Posterior vena cava (tissue), 2 donors: ENCODE measurements around the gene PIEZO1. TPM values are rescaled to one million over a fixed set of nuclear protein-coding genes. Genes with fewer than 3 reads are reported as not detected.
"Not testable (repeated sequence)": the region's sequence is repeated elsewhere in the genome, so short reads cannot be mapped to it uniquely, and the experiment has no call there.

Experiments used
- DNase-seq: peaks from one replicate; pipeline ENCODE4 v3.0.0-alpha.2; 2020; ENCODE audit warnings: low spot score
- intact Hi-C, 2 donors: fragments of 100-400 bp; cut with DNase I; formaldehyde crosslinking; loops; one replicate each; pipeline versions ENCODE4 v1.14.1 to v1.14.2; 2022 to 2023
- total RNA-seq, 2 donors: library from RNA; stranded (reverse); fragmentation: NEBNext Ultra II Directional; extraction: Animal tissue kit (Norgen Biotek cat#: 25700); gene quantifications; one replicate each; pipeline ENCODE4 v1.2.1, GENCODE V29; 2021
- donor health status: DM: yes; HTN: yes; CAD: no.
- donor health status: DM: yes; HTN: yes; CAD: no.

The PIEZO1 gene
- total RNA-seq, 2 donors from 2014 or later: 99.3 to 103 TPM

DNA sequence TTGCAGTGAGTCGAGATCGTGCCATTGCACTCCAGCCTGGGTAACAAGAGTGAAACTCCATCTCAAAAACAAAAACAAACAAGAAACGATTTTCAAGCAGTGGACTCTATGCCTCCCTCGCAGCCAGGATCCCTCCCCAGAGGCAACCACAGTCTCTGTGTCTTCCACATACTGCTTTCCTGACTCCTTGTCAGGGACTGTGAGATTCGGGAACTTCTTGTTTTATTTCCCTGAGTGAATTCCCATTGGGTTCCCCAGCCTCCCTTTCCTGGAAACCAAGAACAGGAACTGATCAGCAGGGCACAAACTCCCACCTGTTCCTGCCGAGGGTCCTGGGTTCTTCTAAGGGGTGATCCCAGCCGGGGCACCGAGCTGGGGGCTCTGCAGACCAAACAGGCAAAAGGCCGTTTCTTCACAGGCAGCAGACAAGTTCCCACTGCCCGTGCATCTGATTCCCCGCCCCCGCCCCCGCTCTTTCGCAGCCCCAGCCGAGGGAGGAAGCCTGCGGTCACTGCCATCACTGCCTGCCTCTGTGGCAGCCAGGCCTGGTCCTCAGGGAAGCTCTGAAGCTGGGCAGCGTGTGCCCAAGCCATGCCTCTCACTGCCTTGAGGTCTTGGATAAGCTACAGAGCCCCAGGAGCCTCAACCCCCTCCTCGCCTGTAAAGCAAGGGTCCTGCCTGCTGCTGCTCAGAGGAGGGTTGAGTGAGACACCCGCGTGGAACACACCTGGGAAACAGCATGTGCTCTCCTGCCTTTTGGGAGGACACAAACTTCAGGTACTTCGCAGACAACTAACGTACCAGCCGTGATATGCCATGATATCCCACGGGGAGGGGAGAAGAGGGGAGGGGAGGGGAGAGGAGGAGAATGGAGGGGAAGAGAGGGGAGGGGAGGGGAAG is 5.5 kb upstream of the PIEZO1 start:
- no peak for DNase-seq
- intact Hi-C loops: no loop called here

- no peak for DNase-seq
- intact Hi-C loops: no loop called here
Observed at GRCh38 chr16:88789594-88789993, 4.6 kb upstream of the PIEZO1 start.

DNA sequence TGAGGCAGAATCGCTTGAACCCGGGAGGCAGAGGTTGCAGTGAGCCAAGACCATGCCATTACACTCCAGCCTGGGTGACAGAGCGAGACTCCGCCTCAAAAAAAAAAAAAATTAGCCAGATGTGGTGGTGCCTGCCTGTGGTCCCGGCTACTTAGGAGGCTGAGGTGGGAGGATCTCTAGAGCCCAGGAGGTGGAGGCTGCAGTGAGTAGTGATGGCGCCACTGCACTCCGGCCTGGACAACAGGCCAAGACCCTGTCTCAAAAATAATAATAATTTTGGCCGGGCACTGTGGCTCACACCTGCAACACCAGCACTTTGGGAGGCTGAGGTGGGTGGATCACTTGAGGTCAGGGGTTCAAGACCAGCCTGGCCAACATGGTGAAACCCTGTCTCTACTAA is 3.7 kb upstream of the PIEZO1 start:
- DNase-seq, intact Hi-C loops: not testable (repeated sequence)

GRCh38 chr16:88787579-88788314 is 2.7 kb upstream of the PIEZO1 start:
- no peak for DNase-seq
- intact Hi-C loops: loop anchor here in 1 of 2 donors (2.0 kb wide), 1 partner anchor 51 kb away; no protein-coding TSS in a partner anchor

GRCh38 chr16:88784856-88785105 is 239 bp downstream of the PIEZO1 start:
- intact Hi-C loops: loop anchor here in 1 of 2 donors (2.0 kb wide), 1 partner anchor 46 kb away; no protein-coding TSS in a partner anchor
- DNase-seq: no peak

GRCh38 chr16:88784074-88784855 is 755 bp downstream of the PIEZO1 start:
- intact Hi-C loops: loop anchor here in 1 of 2 donors (2.0 kb wide), 1 partner anchor 45 kb away; no protein-coding TSS in a partner anchor
- peak; percentile 94 for DNase-seq

- intact Hi-C loops: loop anchor here in 1 of 2 donors (2.0 kb wide), 1 partner anchor 45 kb away; no protein-coding TSS in a partner anchor
- no peak for DNase-seq
Observed at GRCh38 chr16:88783391-88784073, 1.5 kb downstream of the PIEZO1 start.

GRCh38 chr16:88782454-88783390 is 2.3 kb downstream of the PIEZO1 start:
- intact Hi-C loops: no loop called here
- no peak for DNase-seq

DNA sequence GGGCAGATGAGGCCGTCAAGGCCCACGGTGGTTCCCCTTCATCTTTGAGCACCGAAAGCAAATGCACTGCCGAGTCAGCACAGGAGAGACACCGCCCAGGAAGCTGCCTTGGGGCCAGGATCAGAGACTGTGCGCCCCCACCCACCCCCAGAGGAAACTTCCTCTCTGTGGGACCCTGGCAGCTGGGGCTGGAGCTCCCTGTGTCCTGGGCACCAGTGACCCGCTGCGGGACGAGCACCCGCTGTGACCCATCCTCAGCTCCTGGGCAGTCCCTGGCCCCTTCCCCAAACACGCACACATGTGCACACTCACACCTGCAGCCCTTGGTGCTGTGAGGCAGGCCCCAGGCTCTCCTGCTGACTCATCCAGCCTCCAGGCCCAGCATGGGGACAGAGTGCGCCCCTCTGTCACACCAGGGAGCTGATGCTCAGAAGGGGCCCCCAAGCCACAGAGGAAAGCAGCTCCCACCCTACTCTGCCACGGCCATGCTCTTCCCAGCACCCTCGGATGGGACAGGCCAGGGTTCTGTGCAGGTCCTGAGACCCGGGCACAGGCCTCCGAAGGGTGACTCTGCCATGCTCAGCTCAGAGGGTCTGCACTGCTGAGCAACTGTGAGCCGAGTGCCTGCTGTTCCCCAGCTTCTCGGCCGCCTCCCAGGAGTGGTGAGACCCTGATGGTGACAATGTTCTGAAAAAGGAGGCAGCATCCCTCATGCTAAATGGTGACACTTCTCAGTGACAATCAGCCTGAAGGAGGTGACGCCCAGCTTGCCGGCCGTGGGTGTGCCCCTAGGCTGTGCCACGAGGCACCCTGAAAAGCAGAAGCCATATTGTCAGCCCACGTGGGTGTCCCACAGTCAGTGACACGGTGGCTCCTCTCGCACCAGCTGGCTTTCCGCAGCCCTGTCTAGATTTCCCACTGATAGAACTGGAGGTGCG is 3.6 kb downstream of the PIEZO1 start:
- no peak for DNase-seq
- intact Hi-C loops: no loop called here

- DNase-seq: no peak
- intact Hi-C loops: no loop called here
Observed at GRCh38 chr16:88780142-88781062, 4.6 kb downstream of the PIEZO1 start.

DNA sequence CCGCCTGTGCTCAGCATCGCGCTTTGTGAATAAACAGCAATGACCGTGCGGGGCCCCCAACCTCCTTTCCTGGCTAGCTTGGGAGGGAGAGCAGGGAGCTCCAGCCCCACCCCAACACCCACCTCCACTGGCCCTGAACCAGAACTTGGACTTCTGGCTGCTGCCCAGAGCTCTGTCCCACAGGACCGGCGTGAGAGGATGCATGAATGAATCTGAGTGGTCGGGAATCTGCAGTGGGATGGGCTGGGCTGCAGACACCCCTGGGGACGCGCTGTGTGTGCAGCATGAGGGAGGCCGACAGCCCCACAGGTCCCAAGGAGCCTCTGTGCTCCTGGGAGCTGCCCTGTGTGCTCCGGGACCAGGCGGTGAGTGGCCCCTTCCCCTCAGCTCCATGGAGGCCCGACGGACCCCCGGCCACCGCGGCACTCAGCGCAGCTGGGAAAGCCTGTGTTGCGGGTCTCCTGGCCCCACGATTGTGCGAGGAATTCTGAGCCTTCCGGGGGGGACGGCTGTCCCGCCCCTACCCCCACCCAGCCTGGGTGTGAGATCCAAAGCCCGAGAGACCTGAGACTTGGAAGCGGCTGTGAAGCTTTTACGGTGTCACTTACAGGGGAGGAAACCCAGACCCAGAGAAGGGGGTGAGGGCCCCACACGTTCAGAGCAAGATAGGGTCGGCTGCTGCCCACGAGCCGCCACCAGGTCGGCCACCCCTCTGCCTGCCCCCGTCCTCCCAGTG is 5.4 kb downstream of the PIEZO1 start:
- intact Hi-C loops: no loop called here

DNA sequence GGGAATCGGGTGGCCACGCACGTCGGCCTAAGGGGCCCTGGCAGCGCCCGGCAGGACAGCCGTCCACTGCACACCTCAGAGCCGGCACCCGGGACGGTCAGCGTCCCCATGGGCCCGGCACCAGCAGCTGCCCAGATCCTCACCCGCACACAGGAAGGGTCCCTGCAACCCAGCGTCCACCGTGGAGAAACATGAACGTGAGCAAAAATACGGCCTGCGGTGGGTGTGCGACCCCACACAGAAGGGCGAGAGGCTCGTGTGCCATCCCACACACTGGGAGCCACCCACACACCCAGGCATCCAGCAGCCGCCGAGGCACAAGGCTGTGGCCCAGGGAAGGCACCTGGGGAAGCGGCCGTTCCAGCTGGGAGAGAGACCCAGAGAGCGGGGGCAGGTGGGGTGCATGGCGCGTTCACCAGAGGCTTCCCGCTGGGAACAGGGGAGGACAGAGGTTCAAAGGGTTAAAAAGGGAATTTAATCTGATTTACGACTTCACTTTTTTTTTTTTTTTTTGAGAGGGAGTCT is 6.4 kb downstream of the PIEZO1 start:
- DNase-seq: no peak
- intact Hi-C loops: no loop called here

More for the DNA sequence above, 5.4 kb downstream of the PIEZO1 start:
- DNase-seq: no peak

- intact Hi-C loops: no loop called here
- DNase-seq: no peak
Observed at GRCh38 chr16:88778271-88778525, 6.8 kb downstream of the PIEZO1 start.

DNA sequence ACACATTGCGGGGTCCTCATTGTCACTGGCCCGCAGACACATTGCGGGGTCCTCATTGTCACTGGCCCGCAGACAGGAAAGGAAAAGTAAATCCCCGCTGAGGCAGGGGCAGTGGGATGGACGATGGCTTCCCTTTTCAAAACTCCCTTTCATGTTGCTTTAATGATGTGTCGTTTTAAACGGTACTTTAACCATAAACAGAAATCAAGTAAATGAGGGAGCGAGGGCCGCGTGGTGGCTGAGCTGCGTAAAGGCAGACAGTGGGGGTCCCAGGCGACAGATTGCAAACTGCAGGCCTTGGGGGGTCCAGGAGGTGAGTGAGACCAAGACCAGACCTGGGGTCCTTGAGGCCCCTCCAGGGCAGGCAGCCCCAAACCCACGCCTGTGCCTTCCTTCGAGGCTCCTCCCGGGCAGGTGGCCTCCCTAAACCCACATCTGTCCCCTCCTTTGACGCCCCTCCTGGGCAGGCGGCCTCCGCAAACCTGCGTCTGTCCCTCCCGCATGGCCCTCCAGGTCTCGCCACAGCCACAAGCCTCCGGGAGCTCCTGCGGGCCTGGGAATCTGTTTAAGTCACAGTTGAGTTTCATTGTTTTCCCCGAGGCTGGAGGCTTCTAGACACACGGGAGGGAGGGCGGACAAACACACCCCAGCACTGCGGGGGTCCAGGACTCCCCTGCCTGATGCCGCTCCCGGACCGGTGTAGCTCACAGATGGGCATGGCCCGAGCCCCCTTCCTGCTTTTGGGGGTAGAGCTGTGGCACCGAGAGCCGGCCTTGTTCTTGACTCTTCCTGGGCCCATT is 7.3 kb downstream of the PIEZO1 start:
- intact Hi-C loops: no loop called here
- no peak for DNase-seq

- no peak for DNase-seq
- intact Hi-C loops: no loop called here
Observed at GRCh38 chr16:88775825-88776224, 9.2 kb downstream of the PIEZO1 start.
